Spleen (tissue), 7 donors: ENCODE results near the gene EFCAB11.

ENCODE experiments used
- POLR2A ChIP-seq, 3 donors: fragments of 450-650 bp; IDR thresholded peaks; one replicate each; pipeline ENCODE4 v1.5.1; 2017; ENCODE audit warnings: antibody characterized with exemption in 3 of 3, mild to moderate bottlenecking in 1 of 3
- POLR2AphosphoS5 ChIP-seq, 3 donors: sonication (generic); formaldehyde crosslinking; IDR thresholded peaks; one replicate each; pipeline ENCODE4 v1.5.1; 2017; ENCODE audit warnings: antibody characterized with exemption in 3 of 3
- TF ChIP-seq, protein P1 (sequence below), 11 experiments: fragments of 200-600 bp in 7 of 11; fragments of 450-650 bp in 4 of 11; sonication (generic) in 4 of 11; IDR thresholded peaks in 8 of 11; conservative IDR thresholded peaks in 3 of 11; 1 replicate in 7 of 11; 2 replicates in 4 of 11; pipeline versions ENCODE4 v1.4.0 to v1.8.0; 2016 to 2021; ENCODE audit warnings: antibody characterized with exemption in 11 of 11, inconsistent platforms in 4 of 11, mild to moderate bottlenecking in 1 of 11
- donor health status: DM: no; HTN: no; CAD: no; lungs with moderate emphysema.
- donor health status: DM: no; HTN: no; CAD: no.
- donor health status: DM: no; HTN: no; CAD: no.

DNA sequence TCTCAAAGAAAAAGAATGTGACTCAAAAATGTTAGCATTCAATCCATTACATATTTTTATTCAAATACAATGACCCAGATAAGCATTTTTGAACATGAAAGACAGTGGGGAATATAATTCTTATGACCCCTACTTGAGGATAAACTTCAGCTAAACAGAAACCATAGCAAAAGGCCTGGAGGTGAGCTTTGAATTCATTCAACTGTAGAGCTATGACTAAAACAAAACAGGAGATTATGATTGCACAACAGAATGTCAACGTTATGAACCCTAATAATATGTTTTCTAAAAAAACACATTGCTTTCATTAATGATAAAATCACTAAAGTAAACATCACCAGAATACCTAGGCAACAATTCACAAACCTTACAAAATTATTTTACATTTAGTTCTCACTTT lies 27.8 kb downstream of the EFCAB11 start:
- TF ChIP-seq, protein P1, sequence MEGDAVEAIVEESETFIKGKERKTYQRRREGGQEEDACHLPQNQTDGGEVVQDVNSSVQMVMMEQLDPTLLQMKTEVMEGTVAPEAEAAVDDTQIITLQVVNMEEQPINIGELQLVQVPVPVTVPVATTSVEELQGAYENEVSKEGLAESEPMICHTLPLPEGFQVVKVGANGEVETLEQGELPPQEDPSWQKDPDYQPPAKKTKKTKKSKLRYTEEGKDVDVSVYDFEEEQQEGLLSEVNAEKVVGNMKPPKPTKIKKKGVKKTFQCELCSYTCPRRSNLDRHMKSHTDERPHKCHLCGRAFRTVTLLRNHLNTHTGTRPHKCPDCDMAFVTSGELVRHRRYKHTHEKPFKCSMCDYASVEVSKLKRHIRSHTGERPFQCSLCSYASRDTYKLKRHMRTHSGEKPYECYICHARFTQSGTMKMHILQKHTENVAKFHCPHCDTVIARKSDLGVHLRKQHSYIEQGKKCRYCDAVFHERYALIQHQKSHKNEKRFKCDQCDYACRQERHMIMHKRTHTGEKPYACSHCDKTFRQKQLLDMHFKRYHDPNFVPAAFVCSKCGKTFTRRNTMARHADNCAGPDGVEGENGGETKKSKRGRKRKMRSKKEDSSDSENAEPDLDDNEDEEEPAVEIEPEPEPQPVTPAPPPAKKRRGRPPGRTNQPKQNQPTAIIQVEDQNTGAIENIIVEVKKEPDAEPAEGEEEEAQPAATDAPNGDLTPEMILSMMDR (IDR thresholded peaks at IDR 0.05 in 8 of 11, conservative IDR thresholded peaks at IDR 0.05 in 3 of 11) = no peak
- TF ChIP-seq POLR2A (IDR thresholded peaks at IDR 0.05) = no peak
- no peak for TF ChIP-seq POLR2AphosphoS5 (IDR thresholded peaks at IDR 0.05)
